ENCODE results near the gene DAB2. TPM values are rescaled to one million over a fixed set of nuclear protein-coding genes. Genes with fewer than 3 reads are reported as not detected.

Gene DAB2
- total and polyA plus RNA-seq, 4 donors, result 29.6 to 112 (median 69.8) TPM

GRCh38 chr5:39370555-39371366 is 54.0 kb downstream of the DAB2 start:
- Histone ChIP-seq H3K36me3 (ENCODE audit: control insufficient read depth in 4 of 4, insufficient read depth in 4 of 4, low read length in 4 of 4) (peaks cover 1 to 32% (median 16%) of the 10 kb centered on the region in 4 donors), H3K4me3 (no peak overlapping the region), H3K9ac (ENCODE audit: insufficient read depth in 1 of 2, low read length in 2 of 2) (no peak overlapping the region), H3K9me3 (ENCODE audit: control insufficient read depth in 4 of 4, insufficient read depth in 3 of 4, low read length in 3 of 4) (no peaks in the 10 kb centered on the region), H3K4me1 (ENCODE audit: control insufficient read depth in 5 of 5, insufficient read depth in 5 of 5, low read length in 5 of 5) (peaks cover 0 to 7% (median 0%) of the 10 kb centered on the region in 5 donors), H3K27ac (ENCODE audit: low read depth in 1 of 2, low read length in 1 of 2) (no peak overlapping the region), H3K27me3 (ENCODE audit: control insufficient read depth in 3 of 3, insufficient read depth in 3 of 3, low read length in 2 of 3) (no peaks in the 10 kb centered on the region)
- WGBS, 2 donors, result 67 to 82% methylated on average over 10 of the region's 10 CpGs
- DNase-seq, result peak; percentile 33 to 72 (median 53)
- no peak for TF ChIP-seq CTCF (IDR thresholded peaks at IDR 0.05; ENCODE audit: control extremely low read depth, extremely low read depth)
- no peak for ATAC-seq (ENCODE audit: insufficient read depth, low FRiP score)

GRCh38 chr5:39369123-39369815 is 55.5 kb downstream of the DAB2 start:
- DNase-seq, result no peak
- Histone ChIP-seq H3K9me3 (ENCODE audit: control insufficient read depth in 4 of 4, insufficient read depth in 3 of 4, low read length in 3 of 4) (no peaks in the 10 kb centered on the region), H3K9ac (ENCODE audit: insufficient read depth in 1 of 2, low read length in 2 of 2) (no peak overlapping the region), H3K27me3 (ENCODE audit: control insufficient read depth in 3 of 3, insufficient read depth in 3 of 3, low read length in 2 of 3) (no peaks in the 10 kb centered on the region), H3K4me3 (no peak overlapping the region), H3K27ac (ENCODE audit: low read depth in 1 of 2, low read length in 1 of 2) (no peak overlapping the region), H3K4me1 (ENCODE audit: control insufficient read depth in 5 of 5, insufficient read depth in 5 of 5, low read length in 5 of 5) (peaks cover 0 to 7% (median 0%) of the 10 kb centered on the region in 5 donors), H3K36me3 (ENCODE audit: control insufficient read depth in 4 of 4, insufficient read depth in 4 of 4, low read length in 4 of 4) (peaks cover 1 to 22% (median 11%) of the 10 kb centered on the region in 4 donors)
- ATAC-seq (ENCODE audit: insufficient read depth, low FRiP score), result no peak
- 81 to 87% methylated on average over 5 of the region's 5 CpGs for WGBS, 2 donors
- no peak for TF ChIP-seq CTCF (IDR thresholded peaks at IDR 0.05; ENCODE audit: control extremely low read depth, extremely low read depth)

- Histone ChIP-seq H3K36me3 (ENCODE audit: control insufficient read depth in 4 of 4, insufficient read depth in 4 of 4, low read length in 4 of 4) (peaks cover 1 to 16% (median 6%) of the 10 kb centered on the region in 4 donors), H3K4me3 (no peak overlapping the region), H3K27me3 (ENCODE audit: control insufficient read depth in 3 of 3, insufficient read depth in 3 of 3, low read length in 2 of 3) (no peaks in the 10 kb centered on the region), H3K27ac (ENCODE audit: low read depth in 1 of 2, low read length in 1 of 2) (no peak overlapping the region), H3K9ac (ENCODE audit: insufficient read depth in 1 of 2, low read length in 2 of 2) (no peak overlapping the region), H3K4me1 (ENCODE audit: control insufficient read depth in 5 of 5, insufficient read depth in 5 of 5, low read length in 5 of 5) (peaks cover 0 to 7% (median 0%) of the 10 kb centered on the region in 5 donors), H3K9me3 (ENCODE audit: control insufficient read depth in 4 of 4, insufficient read depth in 3 of 4, low read length in 3 of 4) (no peaks in the 10 kb centered on the region)
- WGBS, 2 donors, result 61 to 68% methylated on average over 4 of the region's 4 CpGs
- DNase-seq (no peak), ATAC-seq (ENCODE audit: insufficient read depth, low FRiP score) (no peak)
- no peak for TF ChIP-seq CTCF (IDR thresholded peaks at IDR 0.05; ENCODE audit: control extremely low read depth, extremely low read depth)
Measured at GRCh38 chr5:39368116-39368515, 56.7 kb downstream of the DAB2 start.

Data from lung (tissue), 12 donors.